NCI-H446 treated with DMSO at 0.1 percent for 48 hours (cell line): ENCODE measurements around the gene NPAS3.

Source experiments
- DNase-seq: peaks from one replicate; lab custom pipeline; 2025; lab: John Stamatoyannopoulos, UW

The NPAS3 gene

GRCh38 chr14:33332497-33332896, 393.8 kb downstream of the NPAS3 start:
- DNase-seq: no peak

DNA sequence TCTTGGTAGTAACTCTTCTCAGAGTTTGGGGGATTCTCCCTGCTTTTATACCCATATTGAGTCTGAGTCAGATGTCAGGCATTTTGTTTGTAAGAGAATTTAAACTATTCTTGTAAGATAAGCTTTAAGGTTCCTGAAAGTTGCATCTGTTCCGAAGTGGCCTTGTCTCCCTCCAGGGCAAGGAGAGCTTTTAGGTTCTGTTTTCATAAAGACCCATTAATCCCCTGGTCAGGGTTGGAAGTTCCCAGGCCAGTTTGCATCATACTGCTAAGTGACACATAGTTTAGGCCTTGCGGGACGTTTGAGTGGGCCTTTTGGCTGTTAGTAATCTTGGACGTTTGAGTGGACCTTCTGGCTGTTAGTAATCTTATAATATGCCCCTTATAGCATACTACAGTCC, 396.7 kb downstream of the NPAS3 start:
- no peak for DNase-seq

- DNase-seq: no peak
These were observed 403.8 kb downstream of the NPAS3 start for GRCh38 chr14:33342299-33342974.

DNA sequence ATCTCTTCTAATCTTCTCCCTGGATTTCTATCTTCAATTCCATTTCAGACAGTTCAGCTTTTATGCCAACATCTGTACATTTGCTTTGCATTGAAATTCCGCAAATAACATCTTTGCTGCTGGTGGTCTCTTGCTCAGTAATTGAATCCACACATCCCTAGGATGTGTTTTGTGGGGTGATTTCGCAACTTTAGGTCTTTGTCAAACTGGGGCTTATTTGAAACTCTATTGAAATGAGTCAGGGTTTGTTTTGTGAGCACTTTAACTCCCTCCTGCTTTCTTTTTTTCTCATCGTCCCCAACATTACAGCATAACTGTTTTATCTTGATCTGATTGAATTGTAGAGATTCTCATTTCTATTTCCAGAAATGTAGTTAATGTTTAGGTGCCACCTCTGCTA, 404.3 kb downstream of the NPAS3 start:
- no peak for DNase-seq

DNA sequence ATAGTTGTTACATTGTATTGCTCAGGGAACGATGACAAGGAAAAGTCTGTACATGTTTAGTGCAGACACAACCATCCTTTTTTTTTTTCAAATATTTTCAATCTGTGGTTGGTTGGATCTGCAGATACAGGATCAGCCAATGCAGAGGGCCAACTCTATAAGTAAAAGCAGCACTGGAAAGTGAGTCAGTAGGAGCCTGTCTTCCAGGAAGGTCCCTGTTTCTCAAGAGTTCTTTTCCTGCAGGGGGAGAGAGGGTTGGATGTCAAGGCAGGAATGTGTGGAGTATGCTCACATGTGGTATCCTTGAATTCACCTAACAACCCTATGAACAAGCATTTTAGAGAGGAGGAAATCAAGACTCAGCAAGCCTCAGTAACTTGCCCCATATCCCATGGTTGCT, 409.1 kb downstream of the NPAS3 start:
- no peak for DNase-seq

GRCh38 chr14:33348510-33348909, 409.8 kb downstream of the NPAS3 start:
- DNase-seq: no peak

DNA sequence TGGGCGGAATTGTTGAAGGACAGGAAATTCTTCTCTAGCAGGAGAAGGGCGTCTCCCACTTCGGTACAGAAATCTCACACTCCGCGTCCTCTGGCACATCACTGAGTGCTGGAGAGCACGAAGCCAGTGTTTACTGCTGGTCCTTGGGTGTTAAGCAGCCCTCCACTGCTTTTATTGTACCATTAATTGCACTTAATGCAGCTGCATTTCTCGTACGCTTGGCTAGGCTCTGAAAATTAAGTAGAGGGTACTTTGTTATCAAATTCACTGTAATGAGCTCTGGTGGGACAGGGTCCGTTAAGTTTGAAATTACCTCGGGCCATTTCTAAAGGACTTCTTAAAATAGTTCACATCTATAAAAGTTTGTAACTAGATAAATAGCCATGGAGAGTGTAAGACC, 411.2 kb downstream of the NPAS3 start:
- no peak for DNase-seq

DNA sequence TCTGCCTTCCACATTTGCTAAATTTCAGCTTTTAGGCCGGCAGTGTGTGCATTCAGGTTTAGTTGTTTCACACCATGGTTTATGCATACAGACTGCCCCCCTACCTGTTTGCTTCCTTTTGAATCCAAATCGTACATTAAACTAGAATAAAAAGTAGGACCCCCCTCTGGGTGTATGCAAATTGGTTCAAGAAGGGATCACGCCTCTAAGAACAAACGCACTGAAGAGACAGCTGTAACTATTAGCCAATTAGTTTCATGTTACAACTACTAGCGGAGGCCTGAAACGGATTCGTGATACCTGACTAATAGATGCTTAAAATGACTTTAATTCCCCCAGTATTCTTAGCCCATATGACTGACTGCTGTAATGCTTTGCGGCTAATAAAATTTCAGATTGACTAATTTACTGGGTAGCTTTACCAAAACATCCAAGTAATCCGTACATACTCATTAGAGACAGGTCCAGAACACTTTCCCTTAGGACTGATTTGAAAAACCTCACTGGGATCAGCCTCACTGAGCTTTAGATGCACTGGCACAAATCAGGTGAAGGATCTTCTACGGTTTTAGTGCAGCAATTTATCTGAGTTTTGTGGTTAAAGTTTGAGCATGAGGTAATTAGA, 411.8 kb downstream of the NPAS3 start:
- DNase-seq: no peak

DNA sequence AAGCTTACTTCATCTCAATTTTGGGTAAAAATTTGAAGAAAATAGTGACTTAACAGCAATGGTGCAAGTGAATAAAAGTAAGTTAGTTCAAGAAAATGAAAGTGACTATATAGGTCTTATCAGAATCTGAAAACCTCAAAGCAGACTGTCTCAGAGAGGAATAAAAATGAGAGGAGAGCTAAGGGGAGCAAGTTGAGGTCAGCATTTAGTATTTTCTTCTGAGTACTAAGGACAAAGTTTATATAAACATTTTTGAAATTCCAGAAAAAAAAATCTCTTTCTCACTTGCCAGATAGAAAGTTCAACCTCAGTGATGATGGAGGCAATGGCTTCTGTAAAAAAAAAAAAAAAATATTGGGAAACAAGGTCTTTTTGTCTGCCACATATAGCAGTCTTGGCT, 414.1 kb downstream of the NPAS3 start:
- DNase-seq: no peak

GRCh38 chr14:33356181-33356580, 417.5 kb downstream of the NPAS3 start:
- DNase-seq: no peak

- DNase-seq: no peak
These were observed 418.7 kb downstream of the NPAS3 start for GRCh38 chr14:33357225-33358010.

DNA sequence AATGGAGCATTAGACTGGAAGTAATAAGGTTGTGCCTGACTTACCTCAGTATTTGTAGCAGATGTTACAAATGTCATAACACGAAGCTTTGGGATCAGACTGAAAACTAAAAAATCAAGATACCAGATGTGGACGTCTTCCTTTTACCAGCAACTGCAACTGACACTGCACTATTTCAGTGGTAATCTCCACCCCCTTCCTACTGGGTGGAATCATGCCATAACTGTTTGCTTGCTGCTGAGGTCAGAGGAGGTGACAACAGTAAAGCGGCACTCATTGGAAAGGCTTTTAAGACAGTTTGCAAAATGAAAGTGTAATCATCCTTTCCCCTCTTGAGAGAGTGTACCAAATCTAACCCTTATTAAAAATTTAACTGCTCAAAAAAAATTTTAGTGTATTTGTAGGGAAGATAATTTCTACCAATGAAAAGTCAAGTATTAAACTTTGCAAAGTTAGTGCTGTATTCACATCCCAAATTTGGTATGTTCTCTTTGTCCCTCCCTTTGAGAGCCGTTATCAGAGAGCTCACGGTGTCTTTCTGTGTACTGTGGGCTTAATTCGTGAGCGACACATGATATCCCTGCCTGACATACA, 420.7 kb downstream of the NPAS3 start:
- no peak for DNase-seq

DNA sequence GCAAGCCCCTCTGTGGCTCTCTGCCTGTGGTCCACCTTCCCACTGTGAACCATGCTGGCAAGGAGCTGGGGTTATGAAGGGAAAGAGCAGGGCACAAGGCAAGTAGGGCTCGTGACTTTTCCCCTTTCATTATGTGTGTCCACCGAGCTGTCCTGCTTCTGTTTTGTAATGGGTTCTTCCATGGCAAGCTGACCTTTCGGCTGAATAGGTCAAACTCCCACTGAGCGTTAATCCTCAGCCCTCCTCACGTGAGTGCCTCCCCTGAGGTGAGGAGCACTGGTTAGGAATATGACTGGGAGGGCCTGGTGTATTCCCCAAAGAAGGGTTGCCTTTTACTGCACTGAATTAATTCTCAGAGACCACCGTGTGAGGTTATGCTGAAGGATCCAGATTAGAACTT, 424.3 kb downstream of the NPAS3 start:
- DNase-seq: no peak

GRCh38 chr14:33363682-33364081, 425.0 kb downstream of the NPAS3 start:
- no peak for DNase-seq

DNA sequence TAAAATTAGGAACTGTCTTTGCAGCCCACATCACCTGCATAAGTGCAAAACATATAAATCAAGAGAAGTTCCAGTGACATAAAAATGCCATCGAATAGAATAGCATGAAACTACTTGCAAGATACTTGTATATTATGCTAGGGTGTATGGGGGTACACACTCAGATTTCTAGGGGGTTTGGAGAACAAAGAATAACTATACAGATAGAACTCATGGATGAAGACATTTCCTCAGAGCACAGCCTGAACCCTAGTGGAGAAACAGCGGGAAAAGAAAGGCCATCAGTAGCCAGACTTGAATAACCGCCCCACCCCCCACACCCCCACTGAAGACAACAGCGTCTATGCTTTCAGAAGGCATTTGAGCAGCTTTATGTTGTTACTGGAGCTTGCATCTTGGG, 425.8 kb downstream of the NPAS3 start:
- no peak for DNase-seq

DNA sequence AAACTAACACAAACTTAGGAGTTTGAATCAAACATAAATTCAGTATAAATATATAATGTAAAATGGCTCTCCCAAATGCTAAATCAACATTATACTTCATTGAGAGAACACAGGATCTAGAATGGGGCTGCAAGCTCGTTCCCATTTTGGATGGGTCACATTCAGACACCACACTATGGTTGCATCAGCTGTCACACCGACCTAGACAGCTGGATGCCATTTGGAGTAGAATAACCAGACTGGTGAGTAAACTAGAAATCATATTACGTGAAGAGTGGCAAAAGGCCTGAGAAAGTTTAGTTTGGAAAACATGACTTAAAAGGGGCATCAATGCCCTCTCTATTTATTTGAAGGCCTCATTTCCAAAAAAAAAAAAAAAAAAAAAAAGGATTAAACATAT, 430.4 kb downstream of the NPAS3 start:
- no peak for DNase-seq

DNA sequence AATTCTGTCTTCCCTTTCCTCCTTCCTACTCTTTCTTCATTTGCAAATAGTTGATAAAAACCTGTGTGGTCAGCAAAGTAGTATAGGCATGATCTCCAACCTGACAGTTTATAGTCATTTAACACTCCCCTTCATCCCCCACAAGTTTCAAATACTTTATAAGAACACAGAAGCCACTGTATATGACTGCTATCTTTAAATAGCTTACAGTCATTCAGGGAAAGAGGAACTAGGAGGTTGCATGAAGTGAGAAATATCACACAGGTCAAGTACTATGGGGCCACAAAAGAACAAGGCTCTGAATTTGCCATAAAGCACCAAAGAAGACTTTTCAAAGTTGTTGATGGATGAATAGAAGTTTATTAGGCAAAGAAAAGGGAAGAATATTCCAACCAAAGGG, 431.3 kb downstream of the NPAS3 start:
- no peak for DNase-seq

GRCh38 chr14:33370426-33370825, 431.7 kb downstream of the NPAS3 start:
- DNase-seq: no peak

DNA sequence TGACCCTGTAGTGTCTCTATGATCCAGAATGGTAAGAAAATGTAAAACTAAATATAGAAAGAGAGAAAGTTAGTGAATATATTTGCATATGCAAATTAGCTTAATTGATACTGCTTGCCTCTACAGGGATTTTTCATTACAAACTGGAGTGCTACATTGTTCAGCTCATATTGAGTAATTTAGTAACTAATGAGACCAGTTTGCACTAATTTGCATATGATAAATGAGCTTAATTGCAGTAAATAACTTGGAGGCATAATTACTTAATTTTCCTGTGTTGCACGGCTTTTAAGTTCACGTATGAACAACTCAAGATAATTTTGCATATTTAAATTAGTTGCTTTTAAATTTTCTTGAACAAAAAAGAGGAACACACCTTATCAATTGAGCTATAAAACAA, 436.5 kb downstream of the NPAS3 start:
- DNase-seq: no peak

DNA sequence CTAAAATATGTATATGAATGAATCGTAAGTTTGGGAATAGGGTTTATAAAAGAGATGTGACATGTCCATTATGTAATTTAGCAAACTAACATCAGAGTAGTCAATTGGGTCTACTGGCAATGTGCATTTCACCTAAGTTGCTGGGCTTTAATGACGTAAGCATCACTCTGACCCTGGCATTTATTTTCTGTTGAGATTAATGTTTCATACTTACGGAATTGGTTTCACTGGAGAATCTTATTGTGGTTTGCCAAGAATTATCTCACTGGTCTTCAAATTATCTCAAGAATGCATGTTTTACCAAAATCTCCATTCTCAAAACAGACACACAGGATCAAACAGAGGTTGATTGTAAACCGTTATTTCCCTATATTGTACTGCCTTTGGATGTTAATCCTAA, 437.1 kb downstream of the NPAS3 start:
- no peak for DNase-seq

- DNase-seq: no peak
These were observed 437.8 kb downstream of the NPAS3 start for GRCh38 chr14:33376510-33376909.

- no peak for DNase-seq
These were observed 439.1 kb downstream of the NPAS3 start for GRCh38 chr14:33377596-33378390.
